Neural cell (in vitro differentiated cells): ENCODE data around the gene SMAD7. TPM values are rescaled to one million over a fixed set of nuclear protein-coding genes. Genes with fewer than 3 reads are reported as not detected.

Experiments used
- H2AFZ ChIP-seq: fragments of 200-600, 300-800 bp; sonication (generic), shearing (Covaris generic); 2 replicates; pipeline ENCODE4 v1.6.0; 2014; ENCODE audit warnings: low read depth, mild to moderate bottlenecking, antibody characterized with exemption, low read length, moderate library complexity
- H3F3A ChIP-seq: fragments of 200-600 bp; shearing (Covaris generic); 2 replicates; pipeline ENCODE4 v1.6.1; 2016; ENCODE audit warnings: mild to moderate bottlenecking, moderate library complexity, mixed read lengths, antibody characterized with exemption, low read length; ENCODE audit not compliant: insufficient read depth, poor library complexity, severe bottlenecking
- H3K27ac ChIP-seq: fragments of 200-600, 300-800 bp; sonication (generic), shearing (Covaris generic); 2 replicates; pipeline ENCODE4 v1.5.1; 2014; ENCODE audit warnings: mild to moderate bottlenecking, low read length, moderate library complexity
- H3K27me3 ChIP-seq: fragments of 300-800, 200-600 bp; sonication (generic), shearing (Covaris generic); 2 replicates; pipeline ENCODE4 v1.6.0; 2014; ENCODE audit warnings: mild to moderate bottlenecking, low read depth, low read length, moderate library complexity; ENCODE audit not compliant: insufficient read depth
- H3K36me3 ChIP-seq: fragments of 300-800, 200-600 bp; sonication (generic), shearing (Covaris generic); 2 replicates; pipeline ENCODE4 v1.5.1; 2014; ENCODE audit warnings: mild to moderate bottlenecking, antibody characterized with exemption, low read length, moderate library complexity; ENCODE audit not compliant: insufficient read depth
- H3K4me2 ChIP-seq: fragments of 300-800, 200-600 bp; sonication (generic), shearing (Covaris generic); 2 replicates; pipeline ENCODE4 v1.6.0; 2014; ENCODE audit warnings: mild to moderate bottlenecking, low read length
- H3K4me3 ChIP-seq: fragments of 300-800, 200-600 bp; sonication (generic), shearing (Covaris generic); 2 replicates; pipeline ENCODE4 v1.5.1; 2014; ENCODE audit warnings: mild to moderate bottlenecking, low read length, moderate library complexity
- H3K79me2 ChIP-seq: fragments of 200-600 bp; shearing (Covaris generic); replicated peaks from 2 replicates; pipeline ENCODE4 v1.6.0; 2014; ENCODE audit warnings: mild to moderate bottlenecking, low read length, moderate library complexity; ENCODE audit not compliant: insufficient read depth
- H3K9ac ChIP-seq: fragments of 300-800, 200-600 bp; sonication (generic), shearing (Covaris generic); 2 replicates; pipeline ENCODE4 v1.6.1; 2016; ENCODE audit warnings: mild to moderate bottlenecking, low read length, mixed read lengths
- H3K9me2 ChIP-seq: fragments of 200-600 bp; shearing (Covaris generic); 2 replicates; pipeline ENCODE4 v1.6.1; 2016; ENCODE audit warnings: mild to moderate bottlenecking, low read length, mixed read lengths; ENCODE audit not compliant: insufficient read depth
- H3K9me3 ChIP-seq: fragments of 200-600, 300-800 bp; sonication (generic), shearing (Covaris generic); 2 replicates; pipeline ENCODE4 v1.6.1; 2016; ENCODE audit warnings: mild to moderate bottlenecking, mixed run types, low read length, moderate library complexity, mixed read lengths
- H4K20me1 ChIP-seq: fragments of 200-600 bp; shearing (Covaris generic); 2 replicates; pipeline ENCODE4 v1.6.1; 2016; ENCODE audit warnings: mild to moderate bottlenecking, mixed run types; ENCODE audit not compliant: insufficient read depth
- EP300 ChIP-seq: fragments of 450-650 bp; conservative IDR thresholded peaks from 2 replicates; pipeline ENCODE4 v1.6.1; 2014; ENCODE audit warnings: antibody characterized with exemption, mild to moderate bottlenecking, moderate library complexity; ENCODE audit not compliant: poor library complexity, severe bottlenecking
- EZH2 ChIP-seq: fragments of 200-600, 300-800 bp; shearing (Covaris generic), sonication (generic); IDR thresholded peaks from 2 replicates; pipeline ENCODE4 v1.6.1; 2014; ENCODE audit warnings: antibody characterized with exemption, low read length, borderline replicate concordance, mild to moderate bottlenecking; ENCODE audit not compliant: insufficient read depth, poor library complexity, severe bottlenecking
- MXI1 ChIP-seq: fragments of 450-650 bp; conservative IDR thresholded peaks from 2 replicates; pipeline ENCODE4 v1.6.1; 2014; ENCODE audit warnings: antibody characterized with exemption, mild to moderate bottlenecking; ENCODE audit not compliant: poor library complexity, severe bottlenecking
- POLR2AphosphoS5 ChIP-seq: IDR thresholded peaks from 2 replicates; pipeline ENCODE4 v1.6.1; 2012
- RAD21 ChIP-seq: fragments of 450-650 bp; conservative IDR thresholded peaks from 2 replicates; pipeline ENCODE4 v1.6.1; 2014; ENCODE audit warnings: antibody characterized with exemption, mild to moderate bottlenecking, moderate library complexity
- SMC3 ChIP-seq: fragments of 450-650 bp; conservative IDR thresholded peaks from 2 replicates; pipeline ENCODE4 v1.6.1; 2014; ENCODE audit warnings: antibody characterized with exemption, mild to moderate bottlenecking, moderate library complexity; ENCODE audit not compliant: poor library complexity
- TAF1 ChIP-seq: IDR thresholded peaks from 2 replicates; pipeline ENCODE4 v1.6.1; 2012; ENCODE audit warnings: low read depth
- polyA plus RNA-seq: library from polyadenylated mRNA; depleted of rRNA; stranded (reverse); fragments of >200 nt; gene quantifications from 2 replicates; pipeline ENCODE4 v1.2.3, GENCODE V29; 2014
- TF ChIP-seq, protein P1 (sequence below): IDR thresholded peaks from 2 replicates; pipeline ENCODE4 v1.6.1; 2012; ENCODE audit warnings: borderline replicate concordance
- TF ChIP-seq, protein P2 (sequence below): fragments of 450-650 bp; IDR thresholded peaks from 2 replicates; pipeline ENCODE4 v1.5.1; 2014; ENCODE audit warnings: antibody characterized with exemption, mild to moderate bottlenecking, moderate library complexity; ENCODE audit not compliant: poor library complexity, severe bottlenecking

SMAD7 gene
- polyA plus RNA-seq, 1 donor from 2014 or later: 3.8 TPM

DNA sequence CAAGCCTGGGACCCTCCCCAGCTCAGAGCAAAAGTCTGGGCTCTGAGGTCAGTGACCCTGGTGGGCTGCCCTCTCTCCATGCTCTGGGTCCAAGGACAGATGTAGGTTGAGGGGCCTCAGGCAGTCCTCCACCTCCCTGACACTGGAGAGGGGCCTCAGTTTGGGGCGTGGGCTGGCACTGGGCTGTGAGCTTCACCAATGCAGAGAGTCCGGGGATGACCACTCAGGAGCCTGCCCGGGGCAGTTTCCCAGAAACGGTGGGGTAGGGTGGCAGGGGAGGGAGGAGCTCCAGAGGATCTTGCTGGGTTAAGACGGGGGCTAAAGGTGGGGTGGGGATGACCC, 40.5 kb upstream of the SMAD7 start:
- Histone ChIP-seq H3K4me2 (no peak overlapping the region), H3K9me3 (no peaks in the 10 kb centered on the region), H3K27ac (no peak overlapping the region), H3K9ac (no peak overlapping the region), H3K79me2 (no peaks in the 10 kb centered on the region), H3K27me3 (no peaks in the 10 kb centered on the region), H3K36me3 (no peaks in the 10 kb centered on the region), H3F3A (no peaks in the 10 kb centered on the region), H3K4me3 (no peak overlapping the region), H3K9me2 (no peaks in the 10 kb centered on the region), H2AFZ (no peak overlapping the region), H4K20me1 (no peaks in the 10 kb centered on the region)
- TF ChIP-seq MXI1 (no peak), SMC3 (no peak), POLR2AphosphoS5 (no peak), EZH2 (no peak), TAF1 (no peak), RAD21 (no peak), EP300 (no peak)
- TF ChIP-seq, protein P1, sequence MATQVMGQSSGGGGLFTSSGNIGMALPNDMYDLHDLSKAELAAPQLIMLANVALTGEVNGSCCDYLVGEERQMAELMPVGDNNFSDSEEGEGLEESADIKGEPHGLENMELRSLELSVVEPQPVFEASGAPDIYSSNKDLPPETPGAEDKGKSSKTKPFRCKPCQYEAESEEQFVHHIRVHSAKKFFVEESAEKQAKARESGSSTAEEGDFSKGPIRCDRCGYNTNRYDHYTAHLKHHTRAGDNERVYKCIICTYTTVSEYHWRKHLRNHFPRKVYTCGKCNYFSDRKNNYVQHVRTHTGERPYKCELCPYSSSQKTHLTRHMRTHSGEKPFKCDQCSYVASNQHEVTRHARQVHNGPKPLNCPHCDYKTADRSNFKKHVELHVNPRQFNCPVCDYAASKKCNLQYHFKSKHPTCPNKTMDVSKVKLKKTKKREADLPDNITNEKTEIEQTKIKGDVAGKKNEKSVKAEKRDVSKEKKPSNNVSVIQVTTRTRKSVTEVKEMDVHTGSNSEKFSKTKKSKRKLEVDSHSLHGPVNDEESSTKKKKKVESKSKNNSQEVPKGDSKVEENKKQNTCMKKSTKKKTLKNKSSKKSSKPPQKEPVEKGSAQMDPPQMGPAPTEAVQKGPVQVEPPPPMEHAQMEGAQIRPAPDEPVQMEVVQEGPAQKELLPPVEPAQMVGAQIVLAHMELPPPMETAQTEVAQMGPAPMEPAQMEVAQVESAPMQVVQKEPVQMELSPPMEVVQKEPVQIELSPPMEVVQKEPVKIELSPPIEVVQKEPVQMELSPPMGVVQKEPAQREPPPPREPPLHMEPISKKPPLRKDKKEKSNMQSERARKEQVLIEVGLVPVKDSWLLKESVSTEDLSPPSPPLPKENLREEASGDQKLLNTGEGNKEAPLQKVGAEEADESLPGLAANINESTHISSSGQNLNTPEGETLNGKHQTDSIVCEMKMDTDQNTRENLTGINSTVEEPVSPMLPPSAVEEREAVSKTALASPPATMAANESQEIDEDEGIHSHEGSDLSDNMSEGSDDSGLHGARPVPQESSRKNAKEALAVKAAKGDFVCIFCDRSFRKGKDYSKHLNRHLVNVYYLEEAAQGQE: no peak
- TF ChIP-seq, protein P2, sequence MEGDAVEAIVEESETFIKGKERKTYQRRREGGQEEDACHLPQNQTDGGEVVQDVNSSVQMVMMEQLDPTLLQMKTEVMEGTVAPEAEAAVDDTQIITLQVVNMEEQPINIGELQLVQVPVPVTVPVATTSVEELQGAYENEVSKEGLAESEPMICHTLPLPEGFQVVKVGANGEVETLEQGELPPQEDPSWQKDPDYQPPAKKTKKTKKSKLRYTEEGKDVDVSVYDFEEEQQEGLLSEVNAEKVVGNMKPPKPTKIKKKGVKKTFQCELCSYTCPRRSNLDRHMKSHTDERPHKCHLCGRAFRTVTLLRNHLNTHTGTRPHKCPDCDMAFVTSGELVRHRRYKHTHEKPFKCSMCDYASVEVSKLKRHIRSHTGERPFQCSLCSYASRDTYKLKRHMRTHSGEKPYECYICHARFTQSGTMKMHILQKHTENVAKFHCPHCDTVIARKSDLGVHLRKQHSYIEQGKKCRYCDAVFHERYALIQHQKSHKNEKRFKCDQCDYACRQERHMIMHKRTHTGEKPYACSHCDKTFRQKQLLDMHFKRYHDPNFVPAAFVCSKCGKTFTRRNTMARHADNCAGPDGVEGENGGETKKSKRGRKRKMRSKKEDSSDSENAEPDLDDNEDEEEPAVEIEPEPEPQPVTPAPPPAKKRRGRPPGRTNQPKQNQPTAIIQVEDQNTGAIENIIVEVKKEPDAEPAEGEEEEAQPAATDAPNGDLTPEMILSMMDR: no peak

DNA sequence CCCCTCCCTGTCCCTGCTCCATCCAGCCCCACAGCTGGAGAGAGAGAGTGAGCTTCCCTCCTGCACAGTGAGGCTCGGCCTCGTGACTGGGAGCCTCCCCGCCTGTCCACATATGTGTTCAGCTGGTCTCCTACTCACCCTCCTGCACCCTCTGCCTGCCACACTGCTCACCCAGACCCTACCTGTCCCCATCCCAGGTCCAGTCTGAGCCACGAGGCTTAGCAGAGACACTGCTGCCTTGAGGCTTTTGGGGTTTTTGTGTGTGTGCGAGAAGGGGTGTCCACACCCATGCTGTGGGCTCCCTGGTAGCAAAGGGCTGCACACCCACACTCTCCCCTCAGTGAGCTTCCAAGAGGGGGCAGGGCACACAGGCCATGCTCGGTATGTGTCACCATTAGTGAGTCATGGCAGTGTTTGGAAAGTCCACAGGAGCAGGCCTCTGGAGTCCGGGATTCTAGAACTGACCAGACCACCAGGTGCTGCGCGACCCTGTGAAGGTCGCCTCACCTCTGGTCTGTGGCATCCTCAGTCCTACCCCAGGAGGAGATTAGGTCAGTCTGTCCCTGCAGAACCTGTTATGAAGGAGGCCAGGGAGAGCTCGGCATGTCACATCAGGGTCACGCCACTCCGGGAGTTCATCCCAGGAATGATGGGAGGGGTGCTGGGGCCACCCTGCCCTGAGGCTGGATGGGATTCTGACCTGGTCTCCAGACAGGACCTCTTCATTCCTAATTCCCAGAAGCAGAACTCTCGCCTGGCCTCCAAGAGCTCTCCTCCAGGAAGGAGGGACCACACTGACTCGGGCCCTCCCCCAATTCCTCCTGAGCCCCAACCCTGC, 39.9 kb upstream of the SMAD7 start:
- H3K79me2 ChIP-seq: no peaks in the 10 kb centered on the region
- no peaks in the 10 kb centered on the region for H3F3A ChIP-seq
- H3K9me3 ChIP-seq: no peaks in the 10 kb centered on the region
- H3K27me3 ChIP-seq: no peaks in the 10 kb centered on the region
- H3K9ac ChIP-seq: no peak overlapping the region
- no peaks in the 10 kb centered on the region for H4K20me1 ChIP-seq
- H3K27ac ChIP-seq: no peak overlapping the region
- H2AFZ ChIP-seq: no peak overlapping the region
- H3K9me2 ChIP-seq: no peaks in the 10 kb centered on the region
- H3K4me3 ChIP-seq: no peak overlapping the region
- no peak overlapping the region for H3K4me2 ChIP-seq
- TF ChIP-seq SMC3 (no peak), EZH2 (no peak), MXI1 (no peak), POLR2AphosphoS5 (no peak), EP300 (no peak), TAF1 (no peak), RAD21 (no peak)
- TF ChIP-seq, protein P1: no peak
- TF ChIP-seq, protein P2: no peak
- no peaks in the 10 kb centered on the region for H3K36me3 ChIP-seq
